ENCODE results near the gene SF3A2.

SF3A2 gene

DNA sequence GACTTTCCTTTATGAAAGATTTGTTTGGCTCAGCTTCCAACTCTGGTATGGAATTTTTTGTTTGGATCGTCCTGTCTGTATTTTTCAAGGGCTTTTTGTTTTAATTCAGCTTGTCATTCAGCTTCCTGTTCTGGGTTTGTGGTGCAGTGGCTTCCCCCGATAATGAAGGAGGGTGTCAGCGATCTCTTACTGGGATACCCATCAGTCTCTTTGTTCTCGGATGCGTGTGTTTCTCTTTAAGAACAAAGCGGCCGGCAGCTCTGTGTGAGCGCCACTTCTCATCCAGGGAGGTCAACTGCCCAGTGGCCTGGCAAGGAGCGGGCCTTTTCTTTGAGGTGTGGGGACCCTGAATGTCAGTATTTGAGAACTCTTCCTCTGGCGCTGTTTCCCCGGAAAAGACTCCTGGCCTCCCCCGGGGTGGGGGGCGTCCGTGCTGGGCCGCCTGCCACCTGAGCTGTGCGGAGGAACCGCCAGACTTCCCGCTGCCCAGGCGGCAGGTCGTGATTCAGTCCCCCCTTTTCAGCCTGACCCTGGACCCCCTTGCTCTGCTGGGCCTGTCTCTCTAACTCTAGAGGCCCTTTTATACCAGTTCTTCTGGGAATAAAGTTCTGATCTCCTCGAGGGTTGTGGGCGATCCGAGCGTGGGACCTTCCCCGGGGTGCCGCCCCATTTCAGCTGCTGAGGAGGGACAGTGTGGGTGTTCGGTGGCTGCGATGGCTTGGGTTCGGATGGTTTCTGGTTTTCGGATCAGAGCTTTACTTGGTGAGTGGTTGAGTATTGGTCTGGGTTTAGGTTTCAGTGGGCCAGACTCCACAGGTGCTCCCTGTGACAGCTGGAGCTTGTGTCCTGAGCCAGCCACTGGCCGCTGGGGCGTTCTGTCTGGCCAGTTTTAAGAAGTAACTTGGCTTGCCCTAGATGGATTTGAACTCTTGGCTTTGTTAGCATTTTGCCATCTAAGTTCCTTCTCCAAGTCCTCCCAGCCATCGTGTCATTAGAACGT lies 3.4 kb downstream of the SF3A2 start:
- in situ Hi-C loops (cut with MboI; ENCODE audit: low sequenced_read_pairs), result no loop called here

DNA sequence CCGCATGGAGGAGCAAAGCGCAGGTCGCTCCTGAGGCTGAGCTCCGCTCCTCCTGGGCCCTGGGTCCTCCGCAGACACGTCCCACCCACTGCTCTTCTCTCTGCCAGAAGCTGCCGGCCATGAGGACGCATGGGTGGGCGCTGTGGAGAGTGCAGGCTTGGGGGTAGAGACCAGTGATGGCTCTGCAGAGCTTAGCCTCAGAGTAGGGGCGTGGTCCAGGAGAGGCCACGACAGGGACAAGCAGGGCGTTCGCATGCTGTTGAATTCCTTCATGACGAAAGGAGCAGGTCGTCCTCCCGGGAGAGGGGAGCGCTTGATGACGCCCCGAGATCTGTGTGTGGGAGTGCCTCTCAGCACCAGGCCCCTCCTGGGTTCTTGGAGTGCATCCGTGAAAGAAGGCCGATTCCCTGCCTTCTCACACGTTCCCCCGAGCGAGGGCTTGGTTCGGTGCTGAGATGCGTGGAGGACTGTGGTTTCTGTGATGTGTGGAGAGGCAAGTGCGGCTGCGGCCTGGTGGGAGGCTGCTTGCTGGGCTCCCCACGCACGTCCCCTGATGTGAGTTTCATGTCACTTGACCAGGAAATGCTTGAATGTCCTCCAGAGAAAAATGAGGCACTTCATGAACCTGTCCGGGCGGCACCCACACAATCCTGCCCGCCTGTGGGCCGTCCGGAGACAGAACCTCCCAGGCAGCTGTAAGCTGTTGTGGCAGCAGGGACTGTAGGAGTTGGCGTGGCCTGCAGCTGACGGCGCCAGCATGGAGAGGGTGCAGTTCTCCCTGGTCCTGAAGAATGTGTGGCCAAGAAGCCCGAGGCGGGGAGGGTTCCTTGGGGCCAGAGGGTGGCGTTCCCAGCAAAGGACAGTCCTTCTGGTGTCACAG lies 4.5 kb downstream of the SF3A2 start:
- in situ Hi-C loops (cut with MboI; ENCODE audit: low sequenced_read_pairs), result no loop called here

DNA sequence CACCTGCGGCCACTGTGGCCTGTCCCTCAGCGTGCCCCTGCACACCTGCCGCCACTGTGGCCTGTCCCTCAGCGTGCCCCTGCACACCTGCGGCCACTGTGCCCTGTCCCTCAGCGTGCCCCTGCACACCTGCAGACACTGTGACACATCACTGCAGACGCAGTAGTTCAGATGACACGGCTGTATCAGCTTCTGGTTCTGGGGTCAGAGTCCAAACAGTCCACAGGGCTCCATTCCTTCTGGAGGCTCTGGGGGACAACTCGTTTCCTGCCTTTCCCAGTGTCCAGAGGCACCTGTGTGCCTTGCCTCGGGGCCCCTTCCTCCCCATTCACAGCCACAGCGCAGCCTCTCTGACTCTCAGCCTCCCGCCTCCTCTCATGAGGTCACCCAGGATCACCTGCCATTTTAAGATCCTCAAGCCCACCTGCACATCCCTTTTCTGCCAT lies 5.5 kb downstream of the SF3A2 start:
- in situ Hi-C loops (cut with MboI; ENCODE audit: low sequenced_read_pairs), result no loop called here

DNA sequence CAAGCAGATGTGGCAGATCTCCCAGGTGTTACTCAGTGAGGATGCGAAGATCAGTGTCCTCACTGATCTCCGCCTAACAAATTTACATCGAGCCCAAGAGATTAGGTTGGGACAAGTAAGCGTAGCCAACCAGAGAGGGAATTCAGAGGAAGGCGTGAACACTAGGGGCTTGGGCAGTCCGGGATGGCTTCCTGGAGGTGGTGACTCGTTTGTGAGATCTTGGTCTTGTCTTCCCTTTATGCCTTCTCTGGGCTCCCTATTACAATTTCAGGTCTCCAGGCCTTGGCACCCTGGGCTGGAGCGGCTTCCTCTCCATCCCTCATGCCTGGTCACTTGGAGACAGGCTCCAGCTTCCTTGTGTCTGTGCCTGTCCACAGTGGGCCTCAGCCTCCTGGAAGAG lies 6.2 kb downstream of the SF3A2 start:
- in situ Hi-C loops (cut with MboI; ENCODE audit: low sequenced_read_pairs), result no loop called here

DNA sequence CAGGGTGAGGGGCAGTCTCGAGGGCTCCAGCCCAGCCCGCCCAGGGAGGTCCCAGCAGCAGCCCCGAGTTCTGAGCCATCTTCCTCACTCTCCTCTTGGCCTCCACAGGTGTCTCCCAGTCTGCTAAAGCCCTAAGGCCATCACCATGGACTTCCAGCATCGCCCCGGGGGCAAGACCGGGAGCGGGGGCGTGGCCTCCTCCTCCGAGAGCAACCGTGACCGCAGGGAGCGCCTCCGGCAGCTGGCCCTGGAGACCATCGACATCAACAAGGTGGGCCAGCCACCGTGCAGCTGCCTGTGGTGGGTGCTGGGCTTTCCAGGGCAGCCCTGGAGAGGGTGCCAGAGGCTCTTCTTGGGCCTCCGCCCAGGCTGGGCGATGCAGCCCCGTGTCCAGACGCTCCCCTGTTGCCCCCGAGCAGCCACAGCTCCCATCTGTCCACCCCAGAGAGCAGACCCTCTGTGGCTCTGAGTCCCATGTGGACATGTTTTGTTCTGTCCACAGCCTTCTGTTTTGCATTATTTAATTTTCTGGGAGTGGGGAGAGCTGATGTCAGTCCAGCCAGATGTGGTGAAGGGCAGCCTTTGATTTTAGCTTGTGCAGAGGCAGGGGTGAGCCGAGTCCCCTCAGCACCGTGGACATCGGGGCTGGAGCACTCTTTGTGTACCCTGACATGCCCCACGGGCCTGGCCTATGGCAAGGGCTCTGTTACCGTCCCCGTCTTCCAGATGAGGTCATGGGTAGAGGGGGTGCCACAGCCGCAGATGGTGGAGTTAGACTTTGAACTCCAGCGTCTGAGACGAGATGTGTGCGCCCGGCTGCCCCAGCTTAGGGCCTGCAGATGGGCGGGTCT lies 6.9 kb downstream of the SF3A2 start:
- in situ Hi-C loops (cut with MboI; ENCODE audit: low sequenced_read_pairs), result no loop called here

DNA sequence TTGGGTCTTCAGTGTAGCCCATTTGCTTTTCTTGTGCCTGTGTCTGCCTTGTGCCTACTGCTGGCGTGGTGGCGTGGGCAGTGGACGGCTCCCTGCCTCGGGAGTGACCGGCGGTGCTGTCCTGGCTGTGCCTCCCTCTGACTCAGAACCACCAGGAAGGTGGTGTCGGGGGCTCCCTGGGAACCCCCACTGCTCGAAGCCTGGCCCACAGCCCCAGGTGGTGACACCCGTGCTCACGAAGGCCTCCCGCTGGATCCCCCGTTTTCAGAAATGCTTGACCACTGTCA lies 7.4 kb downstream of the SF3A2 start:
- in situ Hi-C loops (cut with MboI; ENCODE audit: low sequenced_read_pairs), result no loop called here

DNA sequence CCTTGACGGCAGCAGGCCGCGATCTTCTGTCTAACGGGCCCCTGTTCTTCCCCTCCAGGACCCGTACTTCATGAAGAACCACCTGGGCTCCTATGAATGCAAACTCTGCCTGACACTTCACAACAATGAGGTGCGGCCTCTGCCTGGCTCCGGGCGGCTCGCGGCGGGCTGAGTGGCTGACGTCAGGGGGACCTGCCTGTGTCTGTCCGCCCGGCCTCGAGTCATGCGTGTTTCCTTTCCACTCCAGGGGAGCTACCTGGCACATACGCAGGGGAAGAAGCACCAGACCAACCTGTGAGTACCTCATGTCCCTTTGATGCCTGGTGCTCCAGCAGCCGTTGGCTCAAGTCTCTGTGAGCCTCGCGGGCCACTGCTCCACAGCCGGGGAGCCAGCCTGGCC lies 7.9 kb downstream of the SF3A2 start:
- in situ Hi-C loops (cut with MboI; ENCODE audit: low sequenced_read_pairs), result no loop called here

DNA sequence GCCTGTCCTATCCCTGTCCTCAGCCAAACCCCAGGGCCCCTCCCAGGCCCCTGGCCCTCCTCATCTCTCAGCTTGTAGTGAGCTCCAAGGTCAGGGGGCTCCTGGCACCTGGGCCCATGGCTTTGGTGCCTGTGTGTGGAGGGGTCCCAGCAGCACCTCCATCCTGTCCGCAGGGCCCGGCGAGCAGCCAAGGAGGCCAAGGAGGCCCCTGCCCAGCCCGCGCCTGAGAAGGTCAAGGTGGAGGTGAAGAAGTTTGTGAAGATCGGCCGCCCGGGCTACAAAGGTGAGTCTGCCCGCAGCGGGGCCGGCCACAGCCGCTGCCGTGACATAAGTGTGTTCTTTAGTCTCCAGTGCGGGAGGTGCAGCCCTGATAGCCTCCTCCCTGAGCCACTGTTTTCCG lies 8.6 kb downstream of the SF3A2 start:
- in situ Hi-C loops (cut with MboI; ENCODE audit: low sequenced_read_pairs), result no loop called here

DNA sequence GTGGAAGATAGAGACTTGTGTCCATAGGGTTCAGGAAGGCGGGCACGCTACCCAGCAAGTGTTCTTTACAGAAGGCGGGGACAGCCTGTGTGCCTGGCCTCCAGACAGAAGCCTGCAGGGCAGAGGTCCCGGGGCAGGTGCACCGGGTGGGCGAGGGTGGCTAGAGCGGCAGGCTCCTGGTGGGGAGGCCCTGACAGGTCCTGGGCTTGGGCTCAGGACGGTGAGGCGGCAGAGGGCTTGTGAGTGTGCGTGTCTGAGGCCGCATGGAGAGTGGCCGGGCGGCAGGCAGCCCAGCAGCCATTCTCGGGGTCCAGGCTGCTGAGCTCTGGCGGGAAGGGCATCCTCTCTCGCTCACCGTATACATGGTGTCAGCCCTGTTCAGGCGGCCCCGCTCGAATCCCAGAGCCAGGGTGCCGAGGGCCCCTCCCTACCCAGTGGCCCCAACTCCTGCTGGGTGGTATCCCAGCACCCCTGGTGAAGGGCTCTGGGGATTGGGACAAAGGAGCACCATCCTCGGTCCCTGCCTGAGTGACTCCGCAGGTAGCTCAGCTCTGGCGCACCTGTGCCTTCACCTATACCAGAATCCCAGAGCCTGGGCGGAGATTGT lies 9.5 kb downstream of the SF3A2 start:
- in situ Hi-C loops (cut with MboI; ENCODE audit: low sequenced_read_pairs), result no loop called here

DNA sequence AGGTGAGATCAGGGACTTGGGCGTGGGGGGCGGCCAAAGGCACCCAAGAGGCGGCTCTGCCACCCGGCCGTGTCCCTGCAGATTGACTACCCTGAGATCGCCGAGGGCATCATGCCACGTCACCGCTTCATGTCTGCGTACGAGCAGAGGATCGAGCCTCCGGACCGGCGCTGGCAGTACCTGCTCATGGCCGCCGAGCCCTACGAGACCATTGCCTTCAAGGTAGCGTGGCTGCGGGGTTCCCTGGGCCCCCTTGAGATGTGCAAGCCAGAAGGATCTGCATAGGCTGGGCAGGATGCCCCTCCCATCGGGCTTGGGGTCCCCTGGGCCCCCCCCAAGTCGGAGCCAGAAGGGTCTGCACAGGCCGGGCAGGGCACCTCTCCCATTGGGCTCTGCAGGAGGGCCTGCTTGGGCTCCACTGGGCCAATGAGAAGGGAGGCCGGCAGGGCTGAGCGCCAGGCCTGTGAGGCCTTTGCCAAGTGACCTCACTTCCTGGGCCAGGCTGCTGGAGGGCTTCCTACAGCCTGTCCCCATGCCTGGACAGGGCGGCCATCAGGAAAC lies 10.3 kb downstream of the SF3A2 start:
- in situ Hi-C loops (cut with MboI; ENCODE audit: low sequenced_read_pairs), result no loop called here

DNA sequence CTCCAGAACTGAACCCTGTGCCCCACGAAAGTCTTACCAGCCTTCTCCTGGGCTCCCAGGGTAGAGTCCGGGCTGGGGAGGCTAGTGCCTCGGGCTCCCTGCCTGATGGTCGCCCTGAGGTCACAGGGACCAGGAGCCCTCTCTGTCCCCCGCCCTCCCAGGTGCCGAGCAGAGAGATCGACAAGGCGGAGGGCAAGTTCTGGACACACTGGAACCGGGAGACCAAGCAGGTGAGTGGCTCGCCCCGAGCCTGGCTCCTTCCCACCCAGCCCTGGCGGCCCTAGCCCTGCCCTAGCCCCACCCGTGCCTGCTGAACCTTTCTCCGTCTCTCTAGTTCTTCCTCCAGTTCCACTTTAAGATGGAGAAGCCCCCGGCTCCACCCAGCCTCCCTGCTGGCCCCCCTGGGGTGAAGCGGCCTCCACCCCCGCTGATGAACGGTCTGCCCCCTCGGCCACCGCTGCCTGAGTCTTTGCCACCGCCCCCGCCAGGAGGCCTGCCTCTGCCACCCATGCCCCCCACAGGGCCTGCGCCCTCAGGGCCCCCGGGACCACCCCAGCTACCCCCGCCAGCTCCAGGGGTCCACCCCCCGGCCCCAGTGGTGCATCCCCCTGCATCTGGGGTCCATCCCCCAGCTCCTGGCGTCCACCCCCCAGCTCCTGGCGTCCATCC lies 10.9 kb downstream of the SF3A2 start:
- in situ Hi-C loops (cut with MboI; ENCODE audit: low sequenced_read_pairs), result no loop called here

DNA sequence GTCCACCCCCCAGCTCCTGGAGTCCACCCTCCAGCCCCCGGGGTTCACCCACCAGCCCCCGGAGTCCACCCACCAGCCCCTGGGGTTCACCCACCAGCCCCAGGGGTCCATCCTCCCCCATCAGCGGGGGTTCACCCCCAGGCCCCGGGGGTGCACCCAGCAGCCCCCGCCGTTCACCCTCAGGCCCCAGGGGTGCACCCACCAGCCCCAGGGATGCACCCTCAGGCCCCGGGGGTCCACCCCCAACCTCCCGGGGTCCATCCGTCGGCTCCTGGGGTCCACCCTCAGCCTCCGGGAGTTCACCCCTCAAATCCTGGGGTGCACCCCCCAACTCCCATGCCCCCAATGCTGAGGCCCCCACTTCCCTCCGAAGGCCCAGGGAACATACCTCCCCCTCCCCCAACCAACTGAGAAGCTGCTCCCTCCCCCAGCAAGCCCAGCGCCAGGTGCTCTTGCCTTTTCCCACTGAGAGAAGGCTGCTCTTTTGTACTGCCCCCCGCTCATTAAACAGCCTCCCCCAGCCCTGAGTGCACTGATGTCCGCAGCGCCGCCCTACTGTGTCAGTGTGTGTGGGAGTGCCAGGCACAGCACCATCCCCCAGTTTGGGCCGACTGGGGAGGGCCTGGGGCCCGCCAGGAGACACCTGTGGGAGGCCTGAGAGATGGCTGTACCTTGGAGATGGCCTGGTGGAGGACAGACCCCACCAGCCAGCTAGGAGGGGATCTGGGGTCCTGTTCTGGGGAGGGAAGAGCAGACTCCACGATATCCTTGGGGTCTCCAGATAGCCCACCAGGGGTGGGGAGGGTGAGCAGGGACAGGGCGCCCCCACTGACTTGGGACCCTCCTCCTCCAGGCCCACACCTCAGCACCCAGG lies 11.7 kb downstream of the SF3A2 start:
- in situ Hi-C loops (cut with MboI; ENCODE audit: low sequenced_read_pairs), result no loop called here

DNA sequence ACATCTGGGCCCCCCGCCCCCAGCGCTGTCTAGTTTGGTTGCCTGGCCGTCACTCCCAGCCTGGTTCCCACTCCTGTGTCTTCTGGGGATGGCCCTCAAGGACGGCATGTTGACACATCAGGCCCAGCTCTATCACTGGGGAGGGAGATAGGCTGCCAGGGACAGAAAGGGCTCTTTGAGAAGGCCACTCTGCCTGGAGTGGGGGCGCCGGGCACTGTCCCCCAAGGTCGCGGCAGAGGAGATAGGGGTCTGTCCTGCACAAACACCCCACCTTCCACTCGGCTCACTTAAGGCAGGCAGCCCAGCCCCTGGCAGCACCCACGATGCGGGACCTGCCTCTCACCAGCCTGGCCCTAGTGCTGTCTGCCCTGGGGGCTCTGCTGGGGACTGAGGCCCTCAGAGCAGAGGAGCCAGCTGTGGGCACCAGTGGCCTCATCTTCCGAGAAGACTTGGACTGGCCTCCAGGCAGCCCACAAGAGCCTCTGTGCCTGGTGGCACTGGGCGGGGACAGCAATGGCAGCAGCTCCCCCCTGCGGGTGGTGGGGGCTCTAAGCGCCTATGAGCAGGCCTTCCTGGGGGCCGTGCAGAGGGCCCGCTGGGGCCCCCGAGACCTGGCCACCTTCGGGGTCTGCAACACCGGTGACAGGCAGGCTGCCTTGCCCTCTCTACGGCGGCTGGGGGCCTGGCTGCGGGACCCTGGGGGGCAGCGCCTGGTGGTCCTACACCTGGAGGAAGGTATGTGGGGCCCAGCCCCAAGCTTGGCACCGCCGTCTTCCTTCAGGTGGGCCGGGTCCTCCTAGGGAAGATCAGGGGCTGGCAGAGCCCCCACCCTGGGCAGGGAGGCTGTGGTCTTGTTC lies 12.6 kb downstream of the SF3A2 start, which contains the start of gene AMH:
Gene AMH, plus strand, starts transcription at position 314 of the 857 bp plus-strand sequence. Its CDS starts 10 bp downstream, at position 324.
- in situ Hi-C loops (cut with MboI; ENCODE audit: low sequenced_read_pairs), result no loop called here

DNA sequence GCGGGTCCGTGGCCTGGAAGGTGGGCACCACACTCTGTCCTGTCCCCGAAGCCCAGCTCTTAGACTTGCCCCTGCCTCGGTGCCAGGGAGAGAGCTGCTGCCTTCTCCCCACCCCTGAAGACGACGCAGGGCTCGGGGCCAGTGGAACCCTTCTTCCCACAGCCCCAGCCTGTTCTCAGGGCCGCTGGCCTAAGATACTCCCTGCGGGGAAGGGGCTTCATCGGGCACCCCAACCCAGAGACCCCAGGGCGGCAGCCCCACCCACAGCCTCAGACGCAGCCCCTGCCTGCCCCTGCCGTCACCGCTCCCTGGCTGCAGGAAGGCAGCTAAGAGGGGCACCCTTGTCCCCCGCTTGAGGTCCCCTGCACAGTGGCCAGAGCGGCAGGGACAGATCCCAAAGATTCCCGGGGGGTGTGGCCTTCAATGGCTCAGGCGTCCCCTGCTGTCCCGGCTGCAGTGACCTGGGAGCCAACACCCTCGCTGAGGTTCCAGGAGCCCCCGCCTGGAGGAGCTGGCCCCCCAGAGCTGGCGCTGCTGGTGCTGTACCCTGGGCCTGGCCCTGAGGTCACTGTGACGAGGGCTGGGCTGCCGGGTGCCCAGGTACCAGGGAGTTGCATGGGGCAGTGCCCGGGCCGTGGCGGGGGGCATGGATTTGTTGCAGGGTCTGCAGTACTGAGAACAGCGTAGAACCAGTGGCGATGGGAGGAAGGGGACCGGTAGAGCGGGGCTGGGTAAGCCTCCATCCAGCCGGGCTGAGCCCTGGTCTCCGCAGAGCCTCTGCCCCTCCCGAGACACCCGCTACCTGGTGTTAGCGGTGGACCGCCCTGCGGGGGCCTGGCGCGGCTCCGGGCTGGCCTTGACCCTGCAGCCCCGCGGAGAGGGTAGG lies 13.5 kb downstream of the SF3A2 start:
- in situ Hi-C loops (cut with MboI; ENCODE audit: low sequenced_read_pairs), result no loop called here

DNA sequence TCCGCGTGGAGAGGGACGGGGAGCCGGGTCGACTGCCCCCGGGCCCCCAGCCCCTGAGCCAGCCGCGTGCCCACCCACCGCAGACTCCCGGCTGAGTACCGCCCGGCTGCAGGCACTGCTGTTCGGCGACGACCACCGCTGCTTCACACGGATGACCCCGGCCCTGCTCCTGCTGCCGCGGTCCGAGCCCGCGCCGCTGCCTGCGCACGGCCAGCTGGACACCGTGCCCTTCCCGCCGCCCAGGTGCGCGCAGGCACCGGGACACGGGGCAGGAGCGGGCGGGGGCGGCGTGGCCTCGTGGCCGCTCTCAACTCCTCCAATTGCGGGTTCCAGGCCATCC lies 14.1 kb downstream of the SF3A2 start:
- in situ Hi-C loops (cut with MboI; ENCODE audit: low sequenced_read_pairs), result no loop called here

DNA sequence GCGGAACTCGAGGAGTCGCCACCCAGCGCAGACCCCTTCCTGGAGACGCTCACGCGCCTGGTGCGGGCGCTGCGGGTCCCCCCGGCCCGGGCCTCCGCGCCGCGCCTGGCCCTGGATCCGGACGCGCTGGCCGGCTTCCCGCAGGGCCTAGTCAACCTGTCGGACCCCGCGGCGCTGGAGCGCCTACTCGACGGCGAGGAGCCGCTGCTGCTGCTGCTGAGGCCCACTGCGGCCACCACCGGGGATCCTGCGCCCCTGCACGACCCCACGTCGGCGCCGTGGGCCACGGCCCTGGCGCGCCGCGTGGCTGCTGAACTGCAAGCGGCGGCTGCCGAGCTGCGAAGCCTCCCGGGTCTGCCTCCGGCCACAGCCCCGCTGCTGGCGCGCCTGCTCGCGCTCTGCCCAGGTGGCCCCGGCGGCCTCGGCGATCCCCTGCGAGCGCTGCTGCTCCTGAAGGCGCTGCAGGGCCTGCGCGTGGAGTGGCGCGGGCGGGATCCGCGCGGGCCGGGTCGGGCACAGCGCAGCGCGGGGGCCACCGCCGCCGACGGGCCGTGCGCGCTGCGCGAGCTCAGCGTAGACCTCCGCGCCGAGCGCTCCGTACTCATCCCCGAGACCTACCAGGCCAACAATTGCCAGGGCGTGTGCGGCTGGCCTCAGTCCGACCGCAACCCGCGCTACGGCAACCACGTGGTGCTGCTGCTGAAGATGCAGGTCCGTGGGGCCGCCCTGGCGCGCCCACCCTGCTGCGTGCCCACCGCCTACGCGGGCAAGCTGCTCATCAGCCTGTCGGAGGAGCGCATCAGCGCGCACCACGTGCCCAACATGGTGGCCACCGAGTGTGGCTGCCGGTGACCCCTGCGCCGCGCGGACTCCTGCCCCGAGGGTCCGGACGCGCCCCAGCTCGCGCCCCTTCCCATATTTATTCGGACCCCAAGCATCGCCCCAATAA lies 14.8 kb downstream of the SF3A2 start:
- in situ Hi-C loops (cut with MboI; ENCODE audit: low sequenced_read_pairs), result no loop called here

Data from HL-60/S4 treated with retinoic acid at 250 ng/mL for 4 days and 3 days (cell line).